WTC11 (cell line): Measurements from ENCODE around the gene PCBP3. TPM values are rescaled to one million over a fixed set of nuclear protein-coding genes. Genes with fewer than 3 reads are reported as not detected.

Source experiments
- ATAC-seq: fragments of 200-7000 bp; cut with Tn5 transposase; 2 replicates; pipeline ENCODE4 v1.10.0; 2021; ENCODE audit warnings: mild to moderate bottlenecking, moderate library complexity
- CTCF ChIA-PET: fragments of 300-600 bp; sonication (Branson Sonifier 250); formaldehyde crosslinking; loops from one replicate; lab custom pipeline; 2021; ENCODE audit warnings: antibody characterized with exemption; lab: Charles Lee
- POLR2A ChIA-PET: fragments of 350-600 bp; sonication (Branson Sonifier 250); formaldehyde crosslinking; loops from one replicate; lab custom pipeline; 2021; ENCODE audit warnings: antibody characterized with exemption; lab: Charles Lee
- DNase-seq: peaks from one replicate; pipeline ENCODE4 v3.0.0; 2021; ENCODE audit warnings: low spot score
- H3K27ac Mint-ChIP-seq: 2 replicates; pipeline ENCODE4 v1.8.0; 2021; ENCODE audit warnings: mixed read lengths
- H3K27me3 Mint-ChIP-seq: 2 replicates; pipeline ENCODE4 v1.8.0; 2021; ENCODE audit warnings: low read depth, mild to moderate bottlenecking, moderate library complexity, mixed read lengths
- H3K36me3 Mint-ChIP-seq: 2 replicates; pipeline ENCODE4 v1.8.0; 2021; ENCODE audit warnings: mixed read lengths
- H3K4me1 Mint-ChIP-seq: 2 replicates; pipeline ENCODE4 v1.8.0; 2022; ENCODE audit warnings: mixed read lengths
- H3K4me3 Mint-ChIP-seq: 2 replicates; pipeline ENCODE4 v1.8.0; 2021; ENCODE audit warnings: mild to moderate bottlenecking, moderate library complexity, mixed read lengths
- H3K9me3 Mint-ChIP-seq: 2 replicates; pipeline ENCODE4 v1.8.0; 2021; ENCODE audit warnings: mixed read lengths
- ELF4 ChIP-seq: sonication (generic); formaldehyde crosslinking; IDR thresholded peaks from 2 replicates; pipeline ENCODE4 v1.8.1; 2022; ENCODE audit warnings: low read depth, mild to moderate bottlenecking, moderate library complexity, missing genetic modification reagents
- HMGA2 ChIP-seq: fragments of 250-450 bp; sonication (Bioruptor Pico); IDR thresholded peaks from 2 replicates; pipeline ENCODE4 v1.4.0; 2021; ENCODE audit warnings: mild to moderate bottlenecking, moderate library complexity
- MXD4 ChIP-seq: fragments of 250-450 bp; sonication (Bioruptor Pico); IDR thresholded peaks from 2 replicates; pipeline ENCODE4 v1.8.0; 2021; ENCODE audit warnings: mild to moderate bottlenecking, moderate library complexity, borderline replicate concordance
- NFE2L1 ChIP-seq: sonication (generic); formaldehyde crosslinking; IDR thresholded peaks from 2 replicates; pipeline ENCODE4 v1.8.1; 2023; ENCODE audit warnings: missing genetic modification reagents
- OVOL2 ChIP-seq: fragments of 250-450 bp; sonication (Bioruptor Pico); IDR thresholded peaks from 2 replicates; pipeline ENCODE4 v1.9.0; 2021; ENCODE audit warnings: mild to moderate bottlenecking, borderline replicate concordance
- PRRX2 ChIP-seq: fragments of 250-450 bp; sonication (Bioruptor Pico); IDR thresholded peaks from 2 replicates; pipeline ENCODE4 v1.8.0; 2021; ENCODE audit warnings: mild to moderate bottlenecking
- TEAD1 ChIP-seq: sonication (generic); formaldehyde crosslinking; IDR thresholded peaks from 2 replicates; pipeline ENCODE4 v1.8.0; 2022; ENCODE audit warnings: mild to moderate bottlenecking, missing genetic modification reagents
- ZBTB21 ChIP-seq: sonication (generic); formaldehyde crosslinking; IDR thresholded peaks from 2 replicates; pipeline ENCODE4 v1.8.1; 2023; ENCODE audit warnings: mild to moderate bottlenecking, missing genetic modification reagents, borderline replicate concordance
- ZNF121 ChIP-seq: sonication (generic); formaldehyde crosslinking; IDR thresholded peaks from 2 replicates; pipeline ENCODE4 v1.8.0; 2023; ENCODE audit warnings: missing genetic modification reagents
- total RNA-seq: library from RNA; stranded (reverse); gene quantifications from 3 replicates; pipeline ENCODE4 v1.2.3, GENCODE V29; 2021
- TF ChIP-seq, protein P1 (sequence below): sonication (generic); formaldehyde crosslinking; conservative IDR thresholded peaks from 2 replicates; pipeline ENCODE4 v1.8.1; 2022; ENCODE audit warnings: mild to moderate bottlenecking, missing genetic modification reagents
- TF ChIP-seq, protein P2 (sequence below): sonication (generic); formaldehyde crosslinking; IDR thresholded peaks from 2 replicates; pipeline ENCODE4 v1.8.1; 2023; ENCODE audit warnings: mild to moderate bottlenecking, missing genetic modification reagents
- TF ChIP-seq, protein P3 (sequence below): fragments of 250-450 bp; sonication (Bioruptor Pico); IDR thresholded peaks from 2 replicates; pipeline ENCODE4 v1.8.0; 2021; ENCODE audit warnings: mild to moderate bottlenecking
- TF ChIP-seq, protein P4 (sequence below): sonication (generic); formaldehyde crosslinking; IDR thresholded peaks from 2 replicates; pipeline ENCODE4 v1.8.0; 2022; ENCODE audit warnings: mild to moderate bottlenecking, missing genetic modification reagents
- TF ChIP-seq, protein P5 (sequence below): fragments of 250-450 bp; sonication (Bioruptor Pico); IDR thresholded peaks from 2 replicates; pipeline ENCODE4 v1.9.0; 2021; ENCODE audit warnings: moderate library complexity, mild to moderate bottlenecking, inconsistent platforms, borderline replicate concordance
- TF ChIP-seq, protein P6 (sequence below): sonication (generic); formaldehyde crosslinking; IDR thresholded peaks from 2 replicates; pipeline ENCODE4 v1.8.0; 2022; ENCODE audit warnings: mild to moderate bottlenecking, missing genetic modification reagents
- TF ChIP-seq, protein P7 (sequence below): sonication (generic); formaldehyde crosslinking; IDR thresholded peaks from 2 replicates; pipeline ENCODE4 v1.8.0; 2023; ENCODE audit warnings: mild to moderate bottlenecking, missing genetic modification reagents
- TF ChIP-seq, protein P8 (sequence below): sonication (generic); formaldehyde crosslinking; IDR thresholded peaks from 2 replicates; pipeline ENCODE4 v1.8.1; 2023; ENCODE audit warnings: mild to moderate bottlenecking, moderate library complexity, missing genetic modification reagents

Gene PCBP3
- total RNA-seq, 1 experiment from 2014 or later: 8.5 TPM

DNA sequence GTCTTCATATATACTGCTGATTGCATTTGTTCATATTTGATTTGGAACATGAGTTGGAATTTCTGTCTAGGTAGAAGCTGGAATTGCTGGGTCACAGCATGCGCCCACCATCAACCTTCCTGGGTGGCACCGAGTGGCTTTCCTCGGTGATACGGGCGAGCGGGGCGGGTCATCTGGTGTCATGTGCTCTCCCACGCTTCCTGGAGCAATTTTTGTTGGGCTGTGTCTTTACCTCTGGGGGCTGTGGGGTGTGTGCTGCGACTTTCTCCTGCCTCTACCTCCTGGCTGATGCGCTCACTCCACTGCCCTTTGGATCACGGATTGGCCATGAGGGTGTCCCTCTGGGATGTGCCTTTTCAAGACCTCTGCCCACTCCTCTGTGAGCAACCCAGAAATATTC lies 229.4 kb downstream of the PCBP3 start:
- no peak for ATAC-seq
- DNase-seq: no peak
- POLR2A ChIA-PET: no interaction called here
- Mint-ChIP-seq H3K27ac (no peak overlapping the region), H3K9me3 (no peaks in the 10 kb centered on the region), H3K4me1 (no peaks in the 10 kb centered on the region), H3K27me3 (no peaks in the 10 kb centered on the region), H3K36me3 (no peaks in the 10 kb centered on the region), H3K4me3 (no peak overlapping the region)
- CTCF ChIA-PET: interaction anchor here (1.5 kb wide), 2 partner anchors 52 to 81 kb away, joined by 3 to 4 read pairs; no protein-coding TSS in a partner anchor
- TF ChIP-seq, protein P1, sequence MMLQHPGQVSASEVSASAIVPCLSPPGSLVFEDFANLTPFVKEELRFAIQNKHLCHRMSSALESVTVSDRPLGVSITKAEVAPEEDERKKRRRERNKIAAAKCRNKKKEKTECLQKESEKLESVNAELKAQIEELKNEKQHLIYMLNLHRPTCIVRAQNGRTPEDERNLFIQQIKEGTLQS (CRISPR knock-in tag): no peak
- TF ChIP-seq TEAD1 (CRISPR knock-in tag): no peak
- no peak for TF ChIP-seq ELF4
- TF ChIP-seq, protein P2, sequence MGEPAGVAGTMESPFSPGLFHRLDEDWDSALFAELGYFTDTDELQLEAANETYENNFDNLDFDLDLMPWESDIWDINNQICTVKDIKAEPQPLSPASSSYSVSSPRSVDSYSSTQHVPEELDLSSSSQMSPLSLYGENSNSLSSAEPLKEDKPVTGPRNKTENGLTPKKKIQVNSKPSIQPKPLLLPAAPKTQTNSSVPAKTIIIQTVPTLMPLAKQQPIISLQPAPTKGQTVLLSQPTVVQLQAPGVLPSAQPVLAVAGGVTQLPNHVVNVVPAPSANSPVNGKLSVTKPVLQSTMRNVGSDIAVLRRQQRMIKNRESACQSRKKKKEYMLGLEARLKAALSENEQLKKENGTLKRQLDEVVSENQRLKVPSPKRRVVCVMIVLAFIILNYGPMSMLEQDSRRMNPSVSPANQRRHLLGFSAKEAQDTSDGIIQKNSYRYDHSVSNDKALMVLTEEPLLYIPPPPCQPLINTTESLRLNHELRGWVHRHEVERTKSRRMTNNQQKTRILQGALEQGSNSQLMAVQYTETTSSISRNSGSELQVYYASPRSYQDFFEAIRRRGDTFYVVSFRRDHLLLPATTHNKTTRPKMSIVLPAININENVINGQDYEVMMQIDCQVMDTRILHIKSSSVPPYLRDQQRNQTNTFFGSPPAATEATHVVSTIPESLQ: no peak
- TF ChIP-seq PRRX2: no peak
- no peak for TF ChIP-seq HMGA2 (CRISPR knock-in tag)
- TF ChIP-seq, protein P3, sequence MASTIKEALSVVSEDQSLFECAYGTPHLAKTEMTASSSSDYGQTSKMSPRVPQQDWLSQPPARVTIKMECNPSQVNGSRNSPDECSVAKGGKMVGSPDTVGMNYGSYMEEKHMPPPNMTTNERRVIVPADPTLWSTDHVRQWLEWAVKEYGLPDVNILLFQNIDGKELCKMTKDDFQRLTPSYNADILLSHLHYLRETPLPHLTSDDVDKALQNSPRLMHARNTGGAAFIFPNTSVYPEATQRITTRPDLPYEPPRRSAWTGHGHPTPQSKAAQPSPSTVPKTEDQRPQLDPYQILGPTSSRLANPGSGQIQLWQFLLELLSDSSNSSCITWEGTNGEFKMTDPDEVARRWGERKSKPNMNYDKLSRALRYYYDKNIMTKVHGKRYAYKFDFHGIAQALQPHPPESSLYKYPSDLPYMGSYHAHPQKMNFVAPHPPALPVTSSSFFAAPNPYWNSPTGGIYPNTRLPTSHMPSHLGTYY: no peak
- TF ChIP-seq, protein P4, sequence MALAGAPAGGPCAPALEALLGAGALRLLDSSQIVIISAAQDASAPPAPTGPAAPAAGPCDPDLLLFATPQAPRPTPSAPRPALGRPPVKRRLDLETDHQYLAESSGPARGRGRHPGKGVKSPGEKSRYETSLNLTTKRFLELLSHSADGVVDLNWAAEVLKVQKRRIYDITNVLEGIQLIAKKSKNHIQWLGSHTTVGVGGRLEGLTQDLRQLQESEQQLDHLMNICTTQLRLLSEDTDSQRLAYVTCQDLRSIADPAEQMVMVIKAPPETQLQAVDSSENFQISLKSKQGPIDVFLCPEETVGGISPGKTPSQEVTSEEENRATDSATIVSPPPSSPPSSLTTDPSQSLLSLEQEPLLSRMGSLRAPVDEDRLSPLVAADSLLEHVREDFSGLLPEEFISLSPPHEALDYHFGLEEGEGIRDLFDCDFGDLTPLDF (CRISPR knock-in tag): no peak

DNA sequence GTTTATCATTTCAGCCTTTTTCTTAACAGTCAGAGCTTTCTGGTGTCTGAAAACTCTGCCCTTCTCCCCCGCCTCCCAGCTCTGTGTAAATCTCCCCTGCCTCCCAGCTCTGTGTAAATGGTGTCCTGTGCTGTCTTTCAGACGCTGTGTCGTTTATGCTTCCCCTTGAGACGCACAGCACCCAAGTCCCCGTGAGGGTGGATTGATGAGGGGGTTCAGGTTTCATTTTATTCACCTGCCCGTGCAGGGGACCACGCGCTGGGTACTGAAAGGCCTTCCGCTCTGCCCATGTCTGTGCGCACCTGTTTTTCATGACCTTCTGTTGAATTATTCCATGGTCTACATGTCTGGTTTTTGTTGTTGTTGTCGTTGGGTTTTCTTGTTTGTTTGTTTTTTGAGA lies 229.9 kb downstream of the PCBP3 start:
- no peak for TF ChIP-seq PRRX2
- TF ChIP-seq OVOL2 (CRISPR knock-in tag): no peak
- no peak for TF ChIP-seq ZBTB21 (CRISPR knock-in tag)
- TF ChIP-seq MXD4: no peak
- TF ChIP-seq NFE2L1: no peak
- no peak for TF ChIP-seq ZNF121
- TF ChIP-seq, protein P5, sequence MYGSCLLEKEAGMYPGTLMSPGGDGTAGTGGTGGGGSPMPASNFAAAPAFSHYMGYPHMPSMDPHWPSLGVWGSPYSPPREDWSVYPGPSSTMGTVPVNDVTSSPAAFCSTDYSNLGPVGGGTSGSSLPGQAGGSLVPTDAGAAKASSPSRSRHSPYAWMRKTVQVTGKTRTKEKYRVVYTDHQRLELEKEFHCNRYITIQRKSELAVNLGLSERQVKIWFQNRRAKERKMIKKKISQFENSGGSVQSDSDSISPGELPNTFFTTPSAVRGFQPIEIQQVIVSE (CRISPR knock-in tag): no peak
- TF ChIP-seq, protein P6, sequence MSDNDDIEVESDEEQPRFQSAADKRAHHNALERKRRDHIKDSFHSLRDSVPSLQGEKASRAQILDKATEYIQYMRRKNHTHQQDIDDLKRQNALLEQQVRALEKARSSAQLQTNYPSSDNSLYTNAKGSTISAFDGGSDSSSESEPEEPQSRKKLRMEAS (CRISPR knock-in tag): no peak
- TF ChIP-seq, protein P7, sequence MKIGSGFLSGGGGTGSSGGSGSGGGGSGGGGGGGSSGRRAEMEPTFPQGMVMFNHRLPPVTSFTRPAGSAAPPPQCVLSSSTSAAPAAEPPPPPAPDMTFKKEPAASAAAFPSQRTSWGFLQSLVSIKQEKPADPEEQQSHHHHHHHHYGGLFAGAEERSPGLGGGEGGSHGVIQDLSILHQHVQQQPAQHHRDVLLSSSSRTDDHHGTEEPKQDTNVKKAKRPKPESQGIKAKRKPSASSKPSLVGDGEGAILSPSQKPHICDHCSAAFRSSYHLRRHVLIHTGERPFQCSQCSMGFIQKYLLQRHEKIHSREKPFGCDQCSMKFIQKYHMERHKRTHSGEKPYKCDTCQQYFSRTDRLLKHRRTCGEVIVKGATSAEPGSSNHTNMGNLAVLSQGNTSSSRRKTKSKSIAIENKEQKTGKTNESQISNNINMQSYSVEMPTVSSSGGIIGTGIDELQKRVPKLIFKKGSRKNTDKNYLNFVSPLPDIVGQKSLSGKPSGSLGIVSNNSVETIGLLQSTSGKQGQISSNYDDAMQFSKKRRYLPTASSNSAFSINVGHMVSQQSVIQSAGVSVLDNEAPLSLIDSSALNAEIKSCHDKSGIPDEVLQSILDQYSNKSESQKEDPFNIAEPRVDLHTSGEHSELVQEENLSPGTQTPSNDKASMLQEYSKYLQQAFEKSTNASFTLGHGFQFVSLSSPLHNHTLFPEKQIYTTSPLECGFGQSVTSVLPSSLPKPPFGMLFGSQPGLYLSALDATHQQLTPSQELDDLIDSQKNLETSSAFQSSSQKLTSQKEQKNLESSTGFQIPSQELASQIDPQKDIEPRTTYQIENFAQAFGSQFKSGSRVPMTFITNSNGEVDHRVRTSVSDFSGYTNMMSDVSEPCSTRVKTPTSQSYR (CRISPR knock-in tag): no peak
- TF ChIP-seq, protein P8, sequence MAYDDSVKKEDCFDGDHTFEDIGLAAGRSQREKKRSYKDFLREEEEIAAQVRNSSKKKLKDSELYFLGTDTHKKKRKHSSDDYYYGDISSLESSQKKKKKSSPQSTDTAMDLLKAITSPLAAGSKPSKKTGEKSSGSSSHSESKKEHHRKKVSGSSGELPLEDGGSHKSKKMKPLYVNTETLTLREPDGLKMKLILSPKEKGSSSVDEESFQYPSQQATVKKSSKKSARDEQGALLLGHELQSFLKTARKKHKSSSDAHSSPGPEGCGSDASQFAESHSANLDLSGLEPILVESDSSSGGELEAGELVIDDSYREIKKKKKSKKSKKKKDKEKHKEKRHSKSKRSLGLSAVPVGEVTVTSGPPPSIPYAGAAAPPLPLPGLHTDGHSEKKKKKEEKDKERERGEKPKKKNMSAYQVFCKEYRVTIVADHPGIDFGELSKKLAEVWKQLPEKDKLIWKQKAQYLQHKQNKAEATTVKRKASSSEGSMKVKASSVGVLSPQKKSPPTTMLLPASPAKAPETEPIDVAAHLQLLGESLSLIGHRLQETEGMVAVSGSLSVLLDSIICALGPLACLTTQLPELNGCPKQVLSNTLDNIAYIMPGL (CRISPR knock-in tag): no peak
- Mint-ChIP-seq H3K4me3 (no peak overlapping the region), H3K27ac (no peak overlapping the region), H3K27me3 (no peaks in the 10 kb centered on the region), H3K9me3 (no peaks in the 10 kb centered on the region), H3K36me3 (no peaks in the 10 kb centered on the region), H3K4me1 (no peaks in the 10 kb centered on the region)
- no peak for DNase-seq
- POLR2A ChIA-PET: no interaction called here
- CTCF ChIA-PET: interaction anchor here (1.5 kb wide), 1 partner anchor 53 kb away, joined by 4 read pairs; no protein-coding TSS in a partner anchor
- ATAC-seq: no peak
